H9 (cell line): Measurements from ENCODE around the gene FBXL14. TPM values are rescaled to one million over a fixed set of nuclear protein-coding genes. Genes with fewer than 3 reads are reported as not detected.
A peak's percentile ranks its signal among the peaks of the same experiment; 100 is the strongest.

Experiments
- DNase-seq: peaks from one replicate; pipeline ENCODE4 v3.0.0-alpha.2; 2017
- H2AFZ ChIP-seq: one replicate; pipeline ENCODE4 v1.6.1; 2013; ENCODE audit warnings: mild to moderate bottlenecking, low read length, control low read depth, moderate library complexity
- H2AK5ac ChIP-seq: 2 replicates; pipeline ENCODE4 v1.6.1; 2013; ENCODE audit warnings: low read length, control low read depth, mixed read lengths; ENCODE audit not compliant: insufficient read length
- H2BK120ac ChIP-seq: one replicate; pipeline ENCODE4 v1.6.1; 2013; ENCODE audit warnings: low read depth, mild to moderate bottlenecking, low read length, control low read depth, inconsistent platforms; ENCODE audit not compliant: poor library complexity, severe bottlenecking
- H2BK12ac ChIP-seq: 2 replicates; pipeline ENCODE4 v1.6.1; 2013; ENCODE audit warnings: low read length, control low read depth, mixed read lengths, low read depth; ENCODE audit not compliant: insufficient read length
- H2BK15ac ChIP-seq: 2 replicates; pipeline ENCODE4 v1.6.1; 2013; ENCODE audit warnings: low read depth, low read length, control low read depth
- H2BK20ac ChIP-seq: one replicate; pipeline ENCODE4 v1.6.1; 2013; ENCODE audit warnings: low read depth, mild to moderate bottlenecking, low read length, control low read depth, inconsistent platforms; ENCODE audit not compliant: poor library complexity, severe bottlenecking
- H2BK5ac ChIP-seq: 2 replicates; pipeline ENCODE4 v1.6.1; 2013; ENCODE audit warnings: low read length, control low read depth, mixed read lengths; ENCODE audit not compliant: insufficient read length
- H3K14ac ChIP-seq: 2 replicates; pipeline ENCODE4 v1.6.1; 2013; ENCODE audit warnings: low read length, control low read depth; ENCODE audit not compliant: insufficient read depth
- H3K18ac ChIP-seq: 2 replicates; pipeline ENCODE4 v1.6.1; 2013; ENCODE audit warnings: low read depth, mild to moderate bottlenecking, mixed read lengths, low read length, control low read depth; ENCODE audit not compliant: insufficient read length
- H3K23ac ChIP-seq: 2 replicates; pipeline ENCODE4 v1.6.1; 2013; ENCODE audit warnings: low read length, control low read depth, mixed read lengths, low read depth; ENCODE audit not compliant: insufficient read length
- H3K23me2 ChIP-seq: 2 replicates; pipeline ENCODE4 v1.6.1; 2013; ENCODE audit warnings: low read depth, mild to moderate bottlenecking, mixed read lengths, low read length, control low read depth; ENCODE audit not compliant: insufficient read length, poor library complexity, severe bottlenecking
- H3K27ac ChIP-seq: 2 replicates; pipeline ENCODE4 v1.5.1; 2013; ENCODE audit warnings: low read length, control low read depth, mixed read lengths, low read depth; ENCODE audit not compliant: insufficient read length
- H3K27me3 ChIP-seq: 2 replicates; pipeline ENCODE4 v1.6.1; 2013; ENCODE audit warnings: low read length, control low read depth, inconsistent platforms; ENCODE audit not compliant: insufficient read depth
- H3K4ac ChIP-seq: 2 replicates; pipeline ENCODE4 v1.6.1; 2013; ENCODE audit warnings: low read depth, mild to moderate bottlenecking, control low read depth, inconsistent platforms, low read length, moderate library complexity
- H3K4me1 ChIP-seq: 2 replicates; pipeline ENCODE4 v1.6.1; 2013; ENCODE audit warnings: low read length, control low read depth, inconsistent platforms; ENCODE audit not compliant: insufficient read depth
- H3K4me2 ChIP-seq: 2 replicates; pipeline ENCODE4 v1.6.1; 2013; ENCODE audit warnings: low read length, control low read depth, mixed read lengths; ENCODE audit not compliant: insufficient read length, insufficient read depth
- H3K56ac ChIP-seq: 2 replicates; pipeline ENCODE4 v1.6.1; 2013; ENCODE audit warnings: low read depth, mild to moderate bottlenecking, mixed read lengths, low read length, control low read depth; ENCODE audit not compliant: insufficient read length
- H3K79me1 ChIP-seq: 2 replicates; pipeline ENCODE4 v1.6.1; 2013; ENCODE audit warnings: low read depth, mild to moderate bottlenecking, moderate library complexity, low read length, control low read depth, inconsistent platforms; ENCODE audit not compliant: insufficient read depth, poor library complexity, severe bottlenecking
- H3K79me2 ChIP-seq: 2 replicates; pipeline ENCODE4 v1.6.1; 2013; ENCODE audit warnings: low read length, control low read depth, inconsistent platforms; ENCODE audit not compliant: insufficient read depth
- H3K9ac ChIP-seq: 2 replicates; pipeline ENCODE4 v1.6.1; 2013; ENCODE audit warnings: low read length, control low read depth, mixed read lengths; ENCODE audit not compliant: insufficient read length; ENCODE audit errors: extremely low read depth
- H3K9me3 ChIP-seq: one replicate; pipeline ENCODE4 v1.6.1; 2013; ENCODE audit warnings: low read depth, low read length, inconsistent platforms; ENCODE audit not compliant: control insufficient read depth
- H3T11ph ChIP-seq: one replicate; pipeline ENCODE4 v1.6.1; 2013; ENCODE audit warnings: mild to moderate bottlenecking, low read length, control low read depth, inconsistent platforms
- H4K20me1 ChIP-seq: one replicate; pipeline ENCODE4 v1.6.1; 2013; ENCODE audit not compliant: control insufficient read depth, insufficient read length, insufficient read depth
- H4K5ac ChIP-seq: 2 replicates; pipeline ENCODE4 v1.6.1; 2013; ENCODE audit warnings: low read depth, mild to moderate bottlenecking, mixed read lengths, low read length, control low read depth; ENCODE audit not compliant: insufficient read length
- H4K8ac ChIP-seq: replicated peaks from 2 replicates; pipeline ENCODE4 v1.6.1; 2013; ENCODE audit warnings: low read length, control low read depth, mixed read lengths, low read depth; ENCODE audit not compliant: insufficient read length
- H4K91ac ChIP-seq: 2 replicates; pipeline ENCODE4 v1.6.1; 2013; ENCODE audit warnings: low read depth, mild to moderate bottlenecking, moderate library complexity, mixed read lengths, low read length, control low read depth; ENCODE audit not compliant: insufficient read length
- H3K27ac Mint-ChIP-seq, 3 experiments: 2 replicates in 2 of 3; 3 replicates in 1 of 3; pipeline ENCODE4 v1.8.0; 2020 to 2021; ENCODE audit warnings: mixed read lengths in 3 of 3, mild to moderate bottlenecking in 1 of 3, moderate library complexity in 1 of 3
- H3K27me3 Mint-ChIP-seq: 2 replicates; pipeline ENCODE4 v1.8.0; 2021; ENCODE audit warnings: low read depth, mild to moderate bottlenecking, moderate library complexity, mixed read lengths
- H3K36me3 Mint-ChIP-seq, 3 experiments: 2 replicates in 2 of 3; 3 replicates in 1 of 3; pipeline ENCODE4 v1.8.0; 2020 to 2021; ENCODE audit warnings: low read depth in 3 of 3, mixed read lengths in 3 of 3; ENCODE audit not compliant: insufficient read depth in 1 of 3
- H3K4me1 Mint-ChIP-seq, 2 experiments: 2 replicates each; pipeline ENCODE4 v1.8.0; 2020; ENCODE audit warnings: mixed read lengths in 2 of 2
- H3K4me3 Mint-ChIP-seq, 2 experiments: 2 replicates in 1 of 2; 3 replicates in 1 of 2; pipeline ENCODE4 v1.8.0; 2020 to 2021; ENCODE audit warnings: mild to moderate bottlenecking in 2 of 2, mixed read lengths in 2 of 2, moderate library complexity in 1 of 2
- H3K9me3 Mint-ChIP-seq, 2 experiments: 2 replicates in 1 of 2; 3 replicates in 1 of 2; pipeline ENCODE4 v1.8.0; 2020; ENCODE audit warnings: mild to moderate bottlenecking in 2 of 2, mixed read lengths in 2 of 2, moderate library complexity in 1 of 2
- WGBS: extraction: QIAGEN DNeasy Blood & Tissue Kit; methylation state at CpG from one replicate; pipeline ENCODE4 v1.1.7; 2013; ENCODE audit warnings: missing lambda C conversion rate, low lambda C conversion rate, mixed read lengths; ENCODE audit not compliant: insufficient read length; ENCODE audit errors: extremely low coverage; 5-methylcytosine and 5-hydroxymethylcytosine counted together
- total RNA-seq: library from RNA; stranded (reverse); gene quantifications from 2 replicates; pipeline ENCODE4 v1.2.1, GENCODE V29; 2021
- TF ChIP-seq, protein P1 (sequence below): fragments of 200-600 bp; sonication (generic); conservative IDR thresholded peaks from 3 replicates; pipeline ENCODE4 v1.8.0; 2021; ENCODE audit warnings: antibody characterized with exemption, mild to moderate bottlenecking

The FBXL14 gene
- total RNA-seq, 1 experiment from 2014 or later = 15.6 TPM

DNA sequence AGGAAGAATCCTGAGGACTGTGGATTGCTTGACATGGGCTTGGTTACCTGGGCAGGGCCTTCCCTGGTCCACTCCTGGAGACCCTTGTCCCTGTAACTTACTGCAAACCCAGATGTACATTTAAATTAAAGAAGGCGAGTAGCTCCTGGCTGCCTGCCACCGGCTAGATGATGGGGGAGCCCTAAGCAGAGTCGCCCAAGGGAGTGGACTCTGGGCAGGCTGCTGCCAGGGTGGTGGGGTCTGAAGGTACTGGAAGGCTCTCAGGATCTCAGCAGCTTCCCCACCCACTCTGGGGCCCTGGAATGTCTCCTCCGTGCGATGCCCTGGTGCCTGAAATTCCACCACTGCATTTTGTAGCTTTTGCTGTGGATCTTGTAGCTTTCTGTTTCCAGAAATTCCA, 74.7 kb downstream of the FBXL14 start:
- peaks cover 16 to 17% of the 10 kb centered on the region in 2 experiments for H3K4me1 Mint-ChIP-seq
- H2BK120ac ChIP-seq = no peak overlapping the region
- H3K27ac ChIP-seq = no peak overlapping the region
- no peak overlapping the region for H3K4me3 Mint-ChIP-seq
- no peak overlapping the region for H4K8ac ChIP-seq
- no peak overlapping the region for H3K56ac ChIP-seq
- WGBS = no CpG with 5 or more reads among the region's 5 CpGs
- peaks cover 0 to 5% (median 0%) of the 10 kb centered on the region in 3 experiments; a peak in 4 of 7 replicates for H3K36me3 Mint-ChIP-seq
- H3K9me3 Mint-ChIP-seq = peaks cover 7 to 13% of the 10 kb centered on the region in 2 experiments
- no peak overlapping the region for H3K23ac ChIP-seq
- H2AK5ac ChIP-seq = no peak overlapping the region
- peaks cover 8% of the 10 kb centered on the region; the same call in 1 of the 2 replicates for H3K4me1 ChIP-seq
- no peak overlapping the region for H3K9ac ChIP-seq
- H3K4ac ChIP-seq = no peak overlapping the region
- H3K79me1 ChIP-seq = no peaks in the 10 kb centered on the region
- no peak overlapping the region for H3K4me2 ChIP-seq
- peaks cover 3% of the 10 kb centered on the region for H3K23me2 ChIP-seq
- H3T11ph ChIP-seq = no peak overlapping the region
- H3K27me3 Mint-ChIP-seq = peaks cover 10% of the 10 kb centered on the region
- no peak overlapping the region for H2AFZ ChIP-seq
- peak overlapping the region in 1 of 3 experiments; percentile 32; a peak in 1 of 7 replicates for H3K27ac Mint-ChIP-seq
- no peaks in the 10 kb centered on the region for H3K9me3 ChIP-seq
- H4K91ac ChIP-seq = no peak overlapping the region
- no peak overlapping the region for H4K5ac ChIP-seq
- no peaks in the 10 kb centered on the region for H4K20me1 ChIP-seq
- TF ChIP-seq, protein P1, sequence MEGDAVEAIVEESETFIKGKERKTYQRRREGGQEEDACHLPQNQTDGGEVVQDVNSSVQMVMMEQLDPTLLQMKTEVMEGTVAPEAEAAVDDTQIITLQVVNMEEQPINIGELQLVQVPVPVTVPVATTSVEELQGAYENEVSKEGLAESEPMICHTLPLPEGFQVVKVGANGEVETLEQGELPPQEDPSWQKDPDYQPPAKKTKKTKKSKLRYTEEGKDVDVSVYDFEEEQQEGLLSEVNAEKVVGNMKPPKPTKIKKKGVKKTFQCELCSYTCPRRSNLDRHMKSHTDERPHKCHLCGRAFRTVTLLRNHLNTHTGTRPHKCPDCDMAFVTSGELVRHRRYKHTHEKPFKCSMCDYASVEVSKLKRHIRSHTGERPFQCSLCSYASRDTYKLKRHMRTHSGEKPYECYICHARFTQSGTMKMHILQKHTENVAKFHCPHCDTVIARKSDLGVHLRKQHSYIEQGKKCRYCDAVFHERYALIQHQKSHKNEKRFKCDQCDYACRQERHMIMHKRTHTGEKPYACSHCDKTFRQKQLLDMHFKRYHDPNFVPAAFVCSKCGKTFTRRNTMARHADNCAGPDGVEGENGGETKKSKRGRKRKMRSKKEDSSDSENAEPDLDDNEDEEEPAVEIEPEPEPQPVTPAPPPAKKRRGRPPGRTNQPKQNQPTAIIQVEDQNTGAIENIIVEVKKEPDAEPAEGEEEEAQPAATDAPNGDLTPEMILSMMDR = no peak
- no peak overlapping the region for H2BK20ac ChIP-seq
- no peaks in the 10 kb centered on the region for H3K27me3 ChIP-seq
- DNase-seq = peak; percentile 28
- H3K18ac ChIP-seq = no peak overlapping the region
- H2BK12ac ChIP-seq = no peak overlapping the region
- H3K79me2 ChIP-seq = no peaks in the 10 kb centered on the region
- no peak overlapping the region for H3K14ac ChIP-seq
- H2BK15ac ChIP-seq = no peak overlapping the region
- no peak overlapping the region for H2BK5ac ChIP-seq
